Testis (tissue), 2 donors: ENCODE results near the gene CD72.

Source experiments
- POLR2A ChIP-seq: fragments of 450-650 bp; IDR thresholded peaks from one replicate; pipeline ENCODE4 v1.6.1; 2017; ENCODE audit warnings: antibody characterized with exemption, mild to moderate bottlenecking, moderate library complexity
- TF ChIP-seq, protein P1 (sequence below), 3 experiments: fragments of 450-650 bp in 2 of 3; fragments of 200-600 bp in 1 of 3; sonication (generic) in 1 of 3; IDR thresholded peaks; one replicate each; pipeline ENCODE4 v1.5.1; 2016 to 2019; ENCODE audit warnings: antibody characterized with exemption in 3 of 3, mild to moderate bottlenecking in 2 of 3, moderate library complexity in 1 of 3

DNA sequence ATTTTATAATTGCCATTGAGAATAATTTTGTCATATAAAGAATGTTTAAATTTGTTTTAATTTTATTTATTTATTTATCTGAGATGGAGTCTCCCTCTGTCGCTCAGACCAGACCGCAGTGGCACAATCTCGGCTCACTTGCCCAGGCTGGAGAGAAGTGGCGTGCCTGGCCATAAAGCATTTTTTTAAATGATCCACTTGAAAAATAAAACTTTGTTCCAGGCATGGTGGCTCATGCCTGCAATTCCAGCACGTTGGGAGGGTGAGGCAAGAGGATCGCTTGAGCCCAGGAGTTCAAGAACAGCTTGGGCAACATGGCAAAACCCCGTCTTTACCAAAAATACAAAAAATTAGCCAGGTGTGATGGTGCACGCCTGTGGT is 34.6 kb upstream of the CD72 start:
- TF ChIP-seq, protein P1, sequence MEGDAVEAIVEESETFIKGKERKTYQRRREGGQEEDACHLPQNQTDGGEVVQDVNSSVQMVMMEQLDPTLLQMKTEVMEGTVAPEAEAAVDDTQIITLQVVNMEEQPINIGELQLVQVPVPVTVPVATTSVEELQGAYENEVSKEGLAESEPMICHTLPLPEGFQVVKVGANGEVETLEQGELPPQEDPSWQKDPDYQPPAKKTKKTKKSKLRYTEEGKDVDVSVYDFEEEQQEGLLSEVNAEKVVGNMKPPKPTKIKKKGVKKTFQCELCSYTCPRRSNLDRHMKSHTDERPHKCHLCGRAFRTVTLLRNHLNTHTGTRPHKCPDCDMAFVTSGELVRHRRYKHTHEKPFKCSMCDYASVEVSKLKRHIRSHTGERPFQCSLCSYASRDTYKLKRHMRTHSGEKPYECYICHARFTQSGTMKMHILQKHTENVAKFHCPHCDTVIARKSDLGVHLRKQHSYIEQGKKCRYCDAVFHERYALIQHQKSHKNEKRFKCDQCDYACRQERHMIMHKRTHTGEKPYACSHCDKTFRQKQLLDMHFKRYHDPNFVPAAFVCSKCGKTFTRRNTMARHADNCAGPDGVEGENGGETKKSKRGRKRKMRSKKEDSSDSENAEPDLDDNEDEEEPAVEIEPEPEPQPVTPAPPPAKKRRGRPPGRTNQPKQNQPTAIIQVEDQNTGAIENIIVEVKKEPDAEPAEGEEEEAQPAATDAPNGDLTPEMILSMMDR (IDR thresholded peaks at IDR 0.05) = no peak
- TF ChIP-seq POLR2A = no peak
